NK-92 treated with Interleukin-12 subunit alpha and Interleukin-12 subunit beta, amount 100 ng/mL, for 24 hours (cell line): ENCODE results near the gene DPY19L2.
"Not testable (repeated sequence)": the region's sequence is repeated elsewhere in the genome, so short reads cannot be mapped to it uniquely, and the experiment has no call there.

Experiments
- DNase-seq: peaks from one replicate; lab custom pipeline; 2025; lab: John Stamatoyannopoulos, UW

The DPY19L2 gene

DNA sequence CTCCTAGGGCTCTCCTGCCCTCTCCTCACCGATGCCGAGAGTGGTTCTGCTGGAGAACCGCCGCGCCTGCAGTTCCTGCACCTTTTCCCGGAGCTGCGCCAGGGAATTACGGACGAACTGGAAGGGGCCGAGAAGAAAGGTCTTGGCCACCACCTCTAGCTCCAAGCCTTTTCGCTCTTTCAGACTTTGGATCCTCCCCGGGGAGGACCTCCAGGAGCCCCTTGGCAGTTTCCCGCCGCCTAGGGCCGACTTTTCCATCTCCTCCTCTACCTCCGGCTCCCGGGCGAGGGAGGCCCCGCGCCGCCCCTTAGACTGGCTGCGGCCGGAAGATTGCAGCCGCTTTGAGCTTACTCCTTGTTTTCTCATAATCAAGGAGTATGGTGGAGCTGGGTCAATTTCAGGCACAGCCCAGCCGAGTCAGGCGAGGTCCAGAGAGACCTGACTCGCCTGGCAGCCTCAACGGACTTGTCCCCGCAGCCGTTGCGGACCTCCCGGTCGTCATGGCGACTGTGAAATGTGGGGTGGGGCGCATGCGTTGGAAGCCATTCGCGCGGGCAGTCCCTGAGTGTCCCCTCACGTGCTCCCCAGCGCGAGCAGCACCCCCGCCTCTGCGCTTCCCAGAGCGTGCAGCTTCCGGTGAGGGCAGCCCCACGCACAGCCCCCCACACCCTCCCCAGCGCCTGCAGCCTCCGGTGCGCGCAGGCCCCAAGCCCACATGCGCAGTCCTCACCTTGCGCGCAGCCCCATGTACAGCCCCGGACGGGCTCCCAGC lies at the start of gene DPY19L2:
Gene DPY19L2 (minus strand): TSS at position 466 of the 772 bp plus-strand sequence. CDS start 100 bp downstream, at position 366.
- DNase-seq = no peak

DNA sequence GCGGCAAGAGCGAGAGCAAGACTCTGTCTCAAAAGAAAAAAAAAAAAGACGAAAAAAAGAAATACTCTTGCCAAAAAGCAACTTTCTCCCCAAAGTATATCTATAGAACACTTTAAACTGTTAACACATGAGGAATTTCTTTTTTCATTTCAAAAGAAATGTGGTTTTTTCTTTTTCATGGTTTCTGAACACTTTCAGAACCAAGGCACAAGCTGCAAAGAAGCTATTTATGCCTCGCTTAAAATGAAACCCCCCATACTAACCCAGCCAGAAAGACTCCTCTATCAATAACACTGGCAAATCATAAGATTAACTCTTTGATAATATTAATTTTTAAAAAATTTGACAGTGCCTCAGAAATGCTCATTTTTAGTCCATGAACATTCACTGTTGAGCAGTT lies 48.6 kb upstream of the DPY19L2 start:
- not testable (repeated sequence) for DNase-seq

DNA sequence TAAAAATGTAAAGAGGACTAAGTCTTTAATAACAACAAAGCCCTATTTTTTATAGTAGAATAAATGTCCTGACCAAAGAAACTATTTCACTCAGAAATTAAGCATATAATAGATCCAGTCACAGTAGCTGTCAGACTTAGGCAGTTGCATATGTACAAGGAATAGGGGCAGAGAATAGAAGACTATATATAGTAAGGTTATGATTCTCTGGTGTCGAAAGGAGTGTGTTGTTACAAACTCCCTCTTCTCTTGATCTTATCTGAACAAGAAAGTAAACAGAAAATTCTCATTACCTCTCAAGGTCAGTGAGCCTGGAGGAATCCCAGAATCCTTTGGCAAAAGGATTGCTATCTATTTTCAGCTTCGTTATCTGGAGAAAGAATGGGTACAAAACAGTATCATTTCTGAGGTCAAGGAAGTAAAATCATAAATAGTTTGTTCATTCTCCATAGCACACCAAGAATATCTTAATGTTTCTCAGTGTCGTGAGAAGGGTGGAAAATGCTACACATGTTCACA lies 46.9 kb upstream of the DPY19L2 start:
- DNase-seq = not testable (repeated sequence)

DNA sequence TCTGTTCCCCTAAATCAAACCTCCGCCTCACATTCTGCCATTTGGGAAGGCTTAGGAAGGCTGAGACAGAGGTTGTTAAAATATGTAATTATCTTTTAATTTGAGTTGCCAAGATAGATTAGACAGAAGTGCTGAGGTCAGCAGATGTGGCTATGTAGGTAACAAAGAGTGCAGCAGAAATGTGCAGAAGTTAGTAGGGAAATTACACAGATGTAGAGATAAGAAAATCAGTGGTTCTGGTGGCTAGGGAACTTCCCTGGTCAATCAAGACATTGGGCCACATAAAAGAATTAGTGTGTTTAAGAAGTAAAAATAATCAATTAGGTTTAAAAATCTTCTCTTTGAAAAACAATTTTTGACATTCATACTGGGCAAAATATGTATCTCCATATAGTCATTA lies 46.1 kb upstream of the DPY19L2 start:
- not testable (repeated sequence) for DNase-seq

DNA sequence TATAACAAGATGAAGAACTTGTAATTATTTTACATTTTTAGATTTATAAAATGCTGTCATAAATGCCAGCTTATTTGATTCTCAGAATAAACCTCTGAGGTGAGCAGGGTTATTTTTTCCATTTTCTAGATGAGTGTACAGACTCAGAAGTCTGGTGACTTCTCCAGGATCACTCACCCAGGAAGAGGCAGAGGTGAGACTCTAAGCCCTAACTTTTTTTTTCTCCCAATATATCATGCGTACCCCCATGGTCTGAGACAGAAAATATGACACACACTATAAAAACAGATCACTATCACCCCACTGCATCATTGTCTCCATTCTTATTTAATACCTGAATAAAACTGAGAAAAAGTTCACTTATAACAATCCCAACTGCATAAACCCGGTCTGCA lies 45.4 kb upstream of the DPY19L2 start:
- DNase-seq = not testable (repeated sequence)

DNA sequence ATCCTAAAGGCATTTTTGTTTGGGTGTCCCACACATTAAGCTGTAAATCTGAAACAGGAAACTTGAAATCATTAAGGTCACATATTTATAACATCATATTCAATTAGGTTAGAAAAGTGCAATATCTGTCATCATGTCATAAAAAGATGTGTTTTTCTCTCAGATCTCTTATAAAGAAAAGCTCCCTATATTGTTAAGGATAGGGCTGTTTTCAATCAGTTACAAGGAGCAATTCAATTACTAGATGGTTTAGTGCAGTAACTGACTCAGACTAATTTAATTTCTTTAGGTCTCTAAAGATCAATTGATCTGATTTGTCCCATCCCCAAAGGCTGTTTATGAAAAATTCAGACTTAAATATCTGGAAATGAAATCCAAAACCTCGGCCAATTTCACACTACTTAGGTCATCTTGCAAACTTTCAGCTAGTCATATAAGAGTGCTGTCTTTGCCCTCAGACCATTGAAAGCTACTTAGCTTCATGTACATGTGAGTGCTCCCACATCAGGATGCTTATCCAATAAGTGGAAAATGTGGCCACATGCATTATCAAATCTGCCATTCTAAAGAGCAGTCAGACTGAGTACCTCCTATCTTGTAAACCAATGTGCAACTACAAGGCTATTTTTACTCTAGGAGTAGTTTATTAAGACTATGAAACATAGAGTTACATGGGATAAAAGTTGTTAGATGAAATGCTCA lies 44.8 kb upstream of the DPY19L2 start:
- not testable (repeated sequence) for DNase-seq

DNA sequence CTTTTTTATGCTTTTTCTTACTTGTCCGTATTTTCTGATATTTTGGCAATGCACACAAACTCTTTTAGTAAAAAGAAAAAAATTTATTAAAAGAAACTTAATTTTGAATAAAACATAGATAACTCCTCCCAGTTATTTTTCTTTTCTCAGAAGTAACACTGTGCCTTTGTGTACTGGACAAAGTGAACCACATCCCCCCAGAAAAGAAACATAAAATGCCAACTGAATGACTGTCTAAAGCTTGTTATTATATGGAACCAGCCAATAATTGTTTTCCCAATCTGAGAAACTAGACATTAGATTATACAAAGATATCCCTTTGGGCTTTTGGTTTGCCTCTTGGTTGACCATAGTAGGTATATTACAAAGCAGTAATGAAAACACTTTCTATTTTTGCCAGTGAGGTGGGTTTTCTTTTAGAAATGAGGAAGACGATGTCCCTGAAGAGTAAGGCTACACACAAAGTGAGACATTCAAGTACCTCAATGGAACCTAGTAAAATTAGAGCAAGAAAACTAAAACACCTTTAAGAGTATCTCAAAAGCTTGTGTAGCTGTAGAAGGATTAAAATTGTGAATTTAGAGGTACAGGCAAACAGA lies 44.2 kb upstream of the DPY19L2 start:
- DNase-seq = not testable (repeated sequence)

DNA sequence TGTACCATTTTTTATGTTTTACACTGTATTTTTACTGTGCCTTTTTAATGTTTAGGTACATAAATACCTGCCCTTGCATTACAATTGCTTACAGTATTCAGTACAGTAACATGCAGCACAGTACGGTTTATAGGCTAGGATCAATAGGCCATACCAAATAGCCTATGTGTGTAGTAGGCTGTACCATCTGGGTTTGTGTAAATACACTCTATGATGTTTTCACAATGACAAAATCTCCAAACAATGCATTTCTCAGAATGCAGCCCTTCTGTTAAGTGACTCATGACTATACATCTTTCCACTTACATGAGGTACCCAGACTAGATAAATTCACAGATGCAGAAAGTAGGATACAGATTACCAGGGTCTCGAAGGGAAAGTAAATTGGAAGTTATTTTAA lies 43.0 kb upstream of the DPY19L2 start:
- not testable (repeated sequence) for DNase-seq

DNA sequence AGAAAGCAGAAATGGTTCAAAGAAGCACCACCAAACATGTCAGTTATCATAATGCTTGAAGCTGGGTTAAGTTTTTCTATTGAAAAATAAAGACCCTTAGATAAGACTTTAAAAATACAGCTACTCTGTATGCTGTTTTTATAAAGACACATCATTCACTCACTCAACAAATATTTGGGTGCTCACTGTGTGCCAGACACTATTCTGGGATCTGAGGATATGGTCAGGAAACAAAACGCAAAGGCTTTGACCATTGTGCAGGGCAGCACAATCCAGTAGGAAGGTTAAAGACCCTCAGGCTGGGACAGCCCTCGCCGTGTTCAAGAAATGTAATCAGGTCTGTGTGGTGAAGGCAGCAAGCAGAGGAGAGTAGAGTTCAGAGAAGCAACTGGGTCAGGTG lies 38.0 kb upstream of the DPY19L2 start:
- no peak for DNase-seq

DNA sequence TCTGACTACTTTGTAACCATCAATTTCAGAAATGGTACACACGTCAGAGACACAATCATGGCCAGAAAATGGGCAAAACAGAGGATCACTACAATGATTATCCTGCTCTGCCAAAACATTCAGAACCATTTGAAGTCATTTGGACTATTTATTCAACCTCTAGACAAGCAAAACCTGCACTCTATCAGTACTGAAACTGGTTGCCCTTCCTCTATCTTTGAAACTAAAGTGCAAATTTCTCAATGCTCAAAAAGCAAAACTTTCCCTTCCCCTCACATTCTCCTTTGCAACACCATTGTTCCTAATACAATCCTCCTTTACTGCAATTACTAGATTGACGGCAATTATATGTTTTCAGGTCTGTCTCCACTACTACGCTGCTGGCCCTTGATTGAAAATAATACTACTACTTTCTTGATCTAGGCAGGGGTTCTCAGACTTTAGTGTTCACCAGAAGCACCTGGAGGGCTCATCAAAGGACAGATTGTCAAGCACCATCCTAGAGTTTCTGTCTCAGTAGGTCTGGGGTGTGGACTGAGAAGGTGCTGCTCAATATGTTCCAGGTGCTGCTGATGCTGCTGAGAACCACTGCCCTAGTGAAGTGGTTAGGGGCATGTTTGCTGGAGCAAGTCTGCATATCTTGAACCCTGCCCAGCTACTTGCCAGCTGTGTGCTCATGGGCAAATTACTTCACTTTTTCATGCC lies 31.5 kb upstream of the DPY19L2 start:
- not testable (repeated sequence) for DNase-seq

DNA sequence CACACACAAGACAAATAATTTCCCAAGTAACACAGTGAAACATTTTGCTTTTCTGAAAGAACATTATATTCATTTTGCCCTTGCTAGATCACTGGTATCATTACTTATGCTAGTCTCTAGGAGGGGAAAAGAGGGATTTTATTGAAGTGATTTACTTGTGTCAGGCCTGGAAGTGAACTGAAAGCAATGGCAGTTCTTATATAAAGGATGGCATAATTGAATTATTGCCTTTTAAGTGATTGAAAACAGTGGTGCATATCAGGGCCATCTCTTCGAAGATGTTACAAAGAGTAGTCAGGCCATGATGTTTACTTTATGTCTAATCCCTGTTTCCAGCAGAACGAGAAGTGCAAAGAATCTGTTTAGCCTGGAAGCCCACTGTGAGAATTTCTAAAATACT lies 30.7 kb upstream of the DPY19L2 start:
- not testable (repeated sequence) for DNase-seq

DNA sequence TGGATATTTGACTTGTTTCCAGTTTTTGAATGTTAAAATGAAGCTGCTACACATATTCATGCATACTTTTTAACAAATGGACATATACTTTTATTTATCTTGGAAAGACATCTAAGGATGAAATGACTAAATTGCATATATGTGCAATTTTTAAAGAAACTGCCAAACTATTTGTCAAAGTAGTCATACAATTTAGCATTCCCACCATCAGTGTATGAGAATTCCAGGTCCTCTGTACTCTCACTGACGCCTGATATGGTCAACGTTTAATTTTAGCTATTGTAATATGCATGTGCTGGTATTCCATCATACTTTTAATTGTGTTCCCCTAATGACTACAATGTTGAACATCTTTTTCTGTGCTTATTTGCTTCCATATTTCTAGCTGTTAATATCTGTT lies 22.5 kb upstream of the DPY19L2 start:
- not testable (repeated sequence) for DNase-seq

DNA sequence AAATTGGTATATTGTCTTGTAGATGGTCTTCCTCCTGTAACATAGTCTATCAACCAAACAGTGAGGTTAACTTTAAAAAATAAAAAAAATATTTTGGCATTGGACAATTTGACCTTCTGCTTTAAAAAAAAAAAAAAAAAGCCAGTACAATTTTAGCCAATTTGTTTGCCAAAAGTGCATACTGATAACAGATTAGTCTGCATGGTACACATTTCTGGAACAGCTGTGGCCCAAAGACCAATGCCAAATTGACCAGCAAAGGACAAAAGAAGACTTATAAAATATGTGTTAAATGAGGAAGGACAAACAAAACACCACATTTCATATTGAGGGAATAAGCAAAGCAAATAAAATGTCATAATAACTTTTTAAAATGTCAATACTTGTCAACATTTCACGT lies 20.8 kb upstream of the DPY19L2 start:
- not testable (repeated sequence) for DNase-seq

DNA sequence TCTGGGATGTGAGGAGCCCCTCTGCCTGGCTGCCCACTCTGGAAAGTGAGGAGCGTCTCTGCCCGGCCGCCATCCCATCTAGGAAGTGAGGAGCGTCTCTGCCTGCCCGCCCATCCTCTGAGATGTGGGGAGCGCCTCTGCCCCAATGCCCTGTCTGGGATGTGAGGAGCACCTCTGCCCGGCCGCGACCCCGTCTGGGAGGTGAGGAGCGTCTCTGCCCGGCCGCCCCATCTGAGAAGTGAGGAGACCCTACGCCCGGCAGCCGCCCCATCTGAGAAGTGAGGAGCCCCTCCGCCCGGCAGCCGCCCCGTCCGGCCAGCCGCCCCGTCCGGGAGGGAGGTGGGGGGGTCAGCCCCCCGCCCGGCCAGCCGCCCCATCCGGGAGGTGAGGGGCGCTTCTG lies 18.3 kb upstream of the DPY19L2 start:
- not testable (repeated sequence) for DNase-seq

DNA sequence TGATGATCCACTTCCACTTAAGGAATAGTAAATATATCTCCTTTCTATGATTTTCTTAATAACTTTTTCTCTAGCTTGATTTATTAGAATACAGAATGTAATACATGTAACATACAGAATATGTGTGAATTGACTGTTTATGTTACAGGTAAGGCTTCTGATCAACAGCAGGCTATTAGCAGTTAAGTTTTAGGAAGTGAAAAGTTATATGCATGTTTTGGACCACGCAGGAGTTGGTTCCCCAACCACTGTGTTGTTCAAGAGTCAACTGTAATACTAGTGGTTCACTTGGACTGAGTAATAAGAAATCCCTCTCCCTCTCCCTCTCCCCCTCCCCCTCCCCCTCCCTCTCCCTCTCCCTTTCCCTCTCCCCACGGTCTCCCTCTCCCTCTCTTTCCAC lies 17.5 kb upstream of the DPY19L2 start:
- not testable (repeated sequence) for DNase-seq

DNA sequence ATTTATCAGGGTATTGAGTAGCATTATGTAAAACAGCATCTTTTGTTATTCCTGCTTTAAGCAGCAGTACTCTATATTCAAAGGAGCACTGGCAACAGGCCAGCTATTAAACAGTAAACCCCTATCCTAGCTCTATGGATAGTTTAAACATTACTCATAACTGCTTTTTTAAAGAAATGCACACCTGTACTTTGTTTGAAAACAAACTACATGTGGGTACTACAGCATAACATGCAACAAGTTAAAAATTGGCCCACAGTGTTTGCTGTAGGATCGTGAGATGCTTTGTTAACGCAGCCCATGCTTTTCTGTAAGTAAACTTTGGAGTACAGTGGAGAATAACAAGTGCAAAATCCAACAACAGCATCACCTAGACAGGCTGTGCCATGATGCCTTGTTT lies 14.3 kb upstream of the DPY19L2 start:
- not testable (repeated sequence) for DNase-seq

DNA sequence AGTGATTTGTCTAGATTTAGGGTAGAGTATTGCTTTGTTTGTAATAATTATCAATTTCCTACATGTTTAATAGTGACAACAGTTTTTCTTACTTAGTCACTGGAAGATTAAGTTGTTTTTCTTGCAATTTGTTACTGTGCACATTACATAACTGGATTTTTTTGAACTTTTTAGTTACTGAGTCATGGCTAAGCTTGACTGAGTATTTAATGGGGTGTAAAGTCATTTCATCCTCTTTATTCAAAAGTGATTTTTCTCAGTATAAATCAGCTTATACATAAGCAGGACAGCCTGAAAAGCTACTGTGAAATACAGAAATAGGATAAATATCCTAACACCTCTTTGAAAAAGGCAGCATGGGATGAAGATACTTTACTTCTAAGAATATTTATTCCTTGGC lies 12.5 kb upstream of the DPY19L2 start:
- DNase-seq = not testable (repeated sequence)

DNA sequence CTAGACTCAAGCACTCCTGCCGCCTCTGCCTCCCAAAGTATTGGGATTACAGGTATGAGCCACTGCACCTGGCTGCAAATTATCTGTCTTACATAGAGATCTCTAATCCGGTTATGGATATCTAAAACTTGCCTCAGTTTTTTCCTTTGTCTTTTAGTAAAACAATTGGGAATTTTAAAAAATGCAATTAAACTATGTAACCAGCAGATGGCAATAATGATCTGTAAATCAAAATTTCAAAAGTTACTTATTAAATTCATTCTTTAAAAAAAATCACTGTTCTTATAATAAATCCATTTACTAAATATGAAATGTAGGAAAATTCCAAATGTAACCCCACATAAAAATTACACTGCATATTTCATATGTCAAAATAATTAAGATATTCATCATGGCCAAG lies 4.3 kb upstream of the DPY19L2 start:
- DNase-seq = not testable (repeated sequence)

DNA sequence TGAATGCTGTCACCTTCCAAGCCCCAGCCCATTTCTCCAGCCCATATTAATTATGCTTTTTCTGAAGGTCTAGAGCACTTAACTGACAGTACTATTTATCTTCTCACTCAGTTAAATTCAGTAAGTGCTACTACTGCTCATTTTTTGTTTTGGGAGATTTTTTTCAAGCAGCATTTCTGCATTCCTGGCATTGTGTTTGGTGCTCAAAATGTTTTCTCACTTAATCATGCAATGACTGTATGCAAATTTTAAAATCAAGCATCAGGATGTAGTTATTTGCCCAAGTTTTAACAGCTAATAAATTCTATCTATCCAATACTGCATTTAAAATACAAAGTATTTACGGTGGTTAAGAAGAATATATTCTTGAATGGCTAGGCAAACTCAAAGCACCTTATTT lies 1.6 kb upstream of the DPY19L2 start:
- DNase-seq = not testable (repeated sequence)

DNA sequence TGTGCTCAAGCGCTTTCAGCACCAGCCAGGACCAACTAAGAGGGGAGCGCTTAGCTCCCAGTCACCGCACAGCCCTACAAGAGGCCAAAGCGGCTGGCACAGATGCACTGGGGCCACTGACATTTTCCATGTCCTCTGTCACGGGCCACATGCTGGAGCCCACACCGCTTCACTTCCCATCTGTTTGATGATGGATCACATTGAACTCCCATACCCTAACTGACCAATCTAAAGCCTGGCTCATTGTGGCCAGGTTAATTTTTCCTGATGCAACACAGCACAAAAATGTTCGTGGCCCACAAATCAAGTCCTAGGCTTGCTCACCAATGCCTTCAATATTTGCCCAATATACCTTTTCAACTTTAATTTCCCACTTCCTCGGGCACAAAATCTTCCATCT lies 1.1 kb upstream of the DPY19L2 start:
- not testable (repeated sequence) for DNase-seq

DNA sequence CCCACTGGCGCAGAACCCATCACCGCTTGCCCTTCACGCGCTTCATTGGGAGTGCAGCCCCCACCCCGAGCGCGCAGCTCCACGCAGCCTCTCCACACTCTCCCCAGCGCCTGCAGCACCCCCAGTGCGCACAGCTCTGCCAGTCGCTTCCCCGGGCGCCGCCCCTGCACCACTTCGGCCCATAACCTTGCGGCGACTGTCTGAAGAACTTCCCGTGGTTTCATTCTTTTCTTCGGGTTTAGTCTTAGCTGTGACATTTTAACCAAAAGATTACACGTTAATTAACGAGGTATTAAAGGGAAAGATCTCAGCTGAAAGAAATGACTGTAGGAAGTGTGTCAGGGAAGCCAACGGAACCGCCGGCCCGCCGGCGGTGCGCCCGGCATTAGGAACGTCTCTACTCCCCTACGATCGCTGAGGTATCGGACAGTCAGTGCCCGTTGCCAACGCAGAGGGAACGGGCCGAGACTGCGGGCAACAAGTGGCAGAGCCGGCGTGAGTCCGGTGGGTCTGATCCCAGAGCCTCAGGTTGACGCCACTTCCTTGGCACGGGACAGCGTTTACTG lies 590 bp upstream of the DPY19L2 start:
- DNase-seq = not testable (repeated sequence)

DNA sequence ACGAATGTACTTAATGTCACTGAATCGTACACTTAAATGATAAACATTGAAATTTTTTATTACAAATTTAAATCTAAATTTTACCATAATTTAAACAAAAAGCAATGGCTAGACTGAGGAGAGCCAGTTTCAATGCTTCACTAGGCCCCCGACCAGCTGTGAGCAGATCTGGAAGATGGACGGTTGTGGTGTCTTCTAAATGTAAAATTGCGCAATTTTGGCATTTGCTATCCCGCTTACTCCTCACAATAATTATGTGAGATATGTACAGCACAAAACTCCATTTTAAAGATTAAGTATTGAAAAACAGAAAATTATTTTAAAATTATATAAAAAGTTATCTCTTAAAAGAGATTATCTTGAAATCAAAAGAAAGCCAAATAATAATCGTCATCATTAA lies 5.3 kb downstream of the DPY19L2 start:
- DNase-seq = not testable (repeated sequence)
